GM12872 (cell line): ENCODE measurements around the gene NXPH2.

Source experiments
- TF ChIP-seq, protein P1 (sequence below): IDR thresholded peaks from 3 replicates; pipeline ENCODE4 v1.5.1; 2011; ENCODE audit warnings: low read depth, mild to moderate bottlenecking, low read length, moderate library complexity; ENCODE audit not compliant: insufficient read depth

Gene NXPH2

DNA sequence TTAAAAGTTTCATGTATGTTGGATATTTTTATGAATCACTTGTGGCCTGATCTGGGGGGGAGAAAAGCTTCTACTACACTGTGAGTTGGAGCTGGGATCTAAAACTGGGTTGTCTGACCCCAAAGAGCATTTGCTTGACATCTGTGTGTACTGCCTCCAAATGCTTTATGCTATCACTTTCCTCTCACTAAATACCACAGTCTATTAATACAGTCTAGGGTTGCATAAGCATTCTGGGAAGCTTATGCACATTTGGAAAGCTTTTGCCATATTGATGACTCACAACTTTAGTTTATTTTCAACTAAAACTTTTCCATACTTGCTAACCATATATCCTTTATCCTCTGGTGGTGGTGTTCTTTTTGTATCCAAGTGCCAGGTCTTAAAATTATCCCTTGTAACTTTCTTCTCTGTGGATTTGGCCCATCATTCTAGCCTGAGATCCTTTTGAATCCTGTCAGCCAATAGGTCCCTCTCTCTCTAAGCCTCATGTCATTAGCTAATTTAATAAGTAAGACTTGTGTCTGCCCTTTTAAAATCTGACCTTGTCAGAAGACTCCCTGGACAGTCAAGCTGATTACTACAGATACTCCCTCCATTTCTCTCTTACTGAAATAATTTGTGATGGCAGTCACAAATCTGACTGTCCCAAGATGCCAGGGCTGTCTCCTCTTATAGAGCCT is 72.7 kb downstream of the NXPH2 start:
- TF ChIP-seq, protein P1, sequence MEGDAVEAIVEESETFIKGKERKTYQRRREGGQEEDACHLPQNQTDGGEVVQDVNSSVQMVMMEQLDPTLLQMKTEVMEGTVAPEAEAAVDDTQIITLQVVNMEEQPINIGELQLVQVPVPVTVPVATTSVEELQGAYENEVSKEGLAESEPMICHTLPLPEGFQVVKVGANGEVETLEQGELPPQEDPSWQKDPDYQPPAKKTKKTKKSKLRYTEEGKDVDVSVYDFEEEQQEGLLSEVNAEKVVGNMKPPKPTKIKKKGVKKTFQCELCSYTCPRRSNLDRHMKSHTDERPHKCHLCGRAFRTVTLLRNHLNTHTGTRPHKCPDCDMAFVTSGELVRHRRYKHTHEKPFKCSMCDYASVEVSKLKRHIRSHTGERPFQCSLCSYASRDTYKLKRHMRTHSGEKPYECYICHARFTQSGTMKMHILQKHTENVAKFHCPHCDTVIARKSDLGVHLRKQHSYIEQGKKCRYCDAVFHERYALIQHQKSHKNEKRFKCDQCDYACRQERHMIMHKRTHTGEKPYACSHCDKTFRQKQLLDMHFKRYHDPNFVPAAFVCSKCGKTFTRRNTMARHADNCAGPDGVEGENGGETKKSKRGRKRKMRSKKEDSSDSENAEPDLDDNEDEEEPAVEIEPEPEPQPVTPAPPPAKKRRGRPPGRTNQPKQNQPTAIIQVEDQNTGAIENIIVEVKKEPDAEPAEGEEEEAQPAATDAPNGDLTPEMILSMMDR, result no peak

DNA sequence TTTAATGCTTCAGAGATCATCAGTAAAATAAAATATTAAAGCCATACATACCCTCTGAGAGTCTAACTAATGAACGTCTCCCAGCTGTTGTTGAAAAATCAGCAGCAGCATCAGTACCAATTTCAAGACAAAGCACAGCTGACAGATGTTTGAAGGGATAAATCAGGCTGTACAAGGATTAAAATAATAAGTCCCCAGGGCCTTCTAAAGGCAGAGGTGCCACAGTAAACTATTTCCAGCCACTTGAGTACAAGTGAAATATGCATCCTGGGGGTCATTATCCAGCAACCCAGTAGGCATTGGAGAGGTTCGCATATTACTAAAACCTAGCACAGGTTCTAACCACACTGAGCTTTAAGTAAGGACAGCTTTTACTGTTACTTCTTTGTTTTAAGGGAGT is 76.9 kb downstream of the NXPH2 start:
- TF ChIP-seq, protein P1, result no peak

DNA sequence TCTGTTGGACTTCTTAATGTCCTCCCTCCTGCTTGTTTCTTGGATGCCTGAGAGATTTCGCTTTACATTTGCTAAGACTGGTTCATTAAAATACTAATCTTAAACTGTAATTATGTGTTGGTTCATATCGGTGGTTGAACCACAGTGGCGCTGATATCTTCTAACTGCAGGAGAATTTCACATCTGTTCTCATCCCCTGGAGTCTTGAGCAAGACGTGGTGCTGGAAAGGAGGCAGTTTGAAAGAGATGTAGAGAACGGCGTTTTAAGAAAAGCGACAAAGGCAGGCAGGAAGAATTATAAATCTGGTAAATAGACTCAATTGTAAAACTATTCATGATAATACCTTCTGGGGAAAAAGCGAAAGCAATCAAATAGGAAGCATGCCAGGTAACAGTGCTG is 79.5 kb downstream of the NXPH2 start:
- TF ChIP-seq, protein P1, result no peak

DNA sequence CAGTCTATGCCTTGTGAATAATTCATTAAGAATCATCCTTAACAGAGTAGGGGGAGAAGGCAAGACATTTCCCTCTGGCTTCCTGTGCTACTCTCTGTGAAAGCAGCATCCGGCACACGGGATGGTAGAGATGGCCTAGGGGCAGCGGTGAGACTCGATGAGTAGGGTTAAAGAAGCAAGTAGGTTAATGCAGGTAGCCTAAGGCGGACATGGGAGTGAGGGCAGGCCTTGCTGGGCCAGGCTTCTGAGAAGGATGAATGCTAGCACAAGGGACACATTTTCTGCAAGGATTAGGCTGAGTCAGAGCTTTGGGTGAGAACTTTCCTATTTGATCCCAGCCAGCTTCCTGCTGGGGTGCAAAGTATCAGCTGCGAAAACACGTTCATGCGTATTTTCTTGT is 80.8 kb downstream of the NXPH2 start:
- TF ChIP-seq, protein P1, result no peak

DNA sequence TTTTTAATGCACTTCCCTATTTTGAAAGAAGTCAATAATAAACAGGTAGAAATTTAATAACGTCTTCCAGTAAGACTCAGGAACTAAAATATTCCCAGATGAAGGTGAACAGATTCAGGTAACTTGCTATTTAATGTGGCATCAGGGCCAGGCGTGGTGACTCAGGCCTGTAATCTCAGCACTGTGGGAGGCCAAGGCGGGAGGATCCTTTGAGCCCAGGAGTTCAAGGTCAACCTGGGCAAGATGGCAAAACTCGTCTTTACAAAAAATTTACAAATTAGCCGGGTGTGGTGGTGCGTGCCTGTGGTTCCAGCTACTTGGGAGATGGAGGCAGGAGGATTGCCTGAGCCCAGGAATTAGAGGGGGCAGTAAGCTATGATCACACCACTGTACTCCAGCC is 81.8 kb downstream of the NXPH2 start:
- TF ChIP-seq, protein P1, result no peak

DNA sequence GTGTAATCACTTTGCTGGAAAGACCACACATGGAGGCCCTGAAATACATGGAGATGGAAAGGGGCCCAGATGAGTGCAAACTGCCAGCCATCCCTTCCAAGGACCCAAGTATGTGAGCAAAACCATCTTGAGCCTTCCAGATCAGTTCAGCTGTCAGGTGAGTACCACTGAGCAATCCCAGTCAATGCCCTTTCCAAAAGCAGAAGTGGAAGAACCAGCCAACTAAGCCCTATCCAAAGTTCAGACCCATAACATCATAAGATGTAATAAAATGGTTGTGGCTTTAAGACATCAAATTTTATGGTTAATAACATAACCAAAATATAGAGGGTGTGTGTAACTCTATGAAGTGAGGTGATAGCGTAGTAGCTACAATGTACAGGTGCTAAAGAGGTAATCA is 88.5 kb downstream of the NXPH2 start:
- TF ChIP-seq, protein P1, result no peak

DNA sequence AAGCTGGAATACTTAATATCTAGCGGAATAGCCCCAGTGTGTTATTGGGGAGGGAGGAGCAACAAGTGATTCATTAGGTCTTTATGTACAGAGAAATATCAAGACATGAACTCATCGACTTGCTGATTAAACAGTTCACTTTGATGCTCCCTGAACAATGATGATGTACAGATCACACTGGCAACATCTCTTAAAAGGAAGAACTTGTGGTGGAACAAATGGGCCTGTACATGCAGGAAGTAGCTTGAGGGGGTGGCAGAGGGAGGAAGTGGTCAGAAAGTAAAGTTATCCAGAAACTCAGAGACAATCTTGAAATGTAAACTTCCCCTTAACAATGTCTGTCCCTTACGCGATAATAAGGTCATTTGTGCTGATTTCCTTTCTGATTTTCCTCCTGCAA is 90.5 kb downstream of the NXPH2 start:
- TF ChIP-seq, protein P1, result no peak
